HUDEP-2 (cell line): ENCODE measurements around the gene ZDHHC14.

Source experiments
- DNase-seq, 76 experiments: peaks; one replicate each; lab custom pipeline; 2025; ENCODE audit not compliant: unreplicated experiment in 76 of 76; lab: John Stamatoyannopoulos, UW

ZDHHC14 gene

DNA sequence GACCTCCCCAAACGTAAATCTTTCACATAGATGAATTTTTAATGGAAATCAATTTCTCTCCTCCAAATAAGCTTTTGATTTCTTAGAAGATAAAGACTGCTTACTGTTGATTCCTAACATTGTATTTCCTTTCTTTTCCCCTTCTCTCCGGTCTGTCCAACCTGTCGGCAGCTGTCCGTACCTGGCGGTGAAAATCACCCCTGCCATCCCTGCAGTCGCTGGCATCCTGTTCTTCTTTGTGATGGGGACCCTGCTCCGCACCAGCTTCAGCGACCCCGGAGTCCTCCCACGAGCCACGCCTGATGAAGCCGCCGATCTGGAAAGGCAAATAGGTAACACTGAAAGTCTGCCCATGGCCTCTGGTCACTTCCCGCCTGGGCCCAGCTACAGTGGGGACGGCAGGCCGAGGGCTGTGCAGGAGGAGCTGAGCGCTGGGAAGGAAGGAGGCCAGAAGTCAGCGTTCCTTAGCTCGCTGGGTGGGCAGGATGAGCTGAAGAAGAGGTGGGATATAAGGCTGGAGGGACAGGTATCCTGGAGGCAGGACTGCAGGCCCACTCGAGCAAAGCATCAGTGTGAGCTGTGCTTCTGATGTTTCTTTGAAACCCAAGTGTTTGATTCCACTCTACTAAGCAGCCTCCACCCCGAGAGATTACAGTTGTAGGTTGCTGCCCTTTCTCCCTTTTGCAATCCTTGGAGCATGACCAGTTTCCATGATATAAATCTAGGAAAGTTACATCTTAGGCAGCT lies 161.6 kb downstream of the ZDHHC14 start:
- no peak for DNase-seq

DNA sequence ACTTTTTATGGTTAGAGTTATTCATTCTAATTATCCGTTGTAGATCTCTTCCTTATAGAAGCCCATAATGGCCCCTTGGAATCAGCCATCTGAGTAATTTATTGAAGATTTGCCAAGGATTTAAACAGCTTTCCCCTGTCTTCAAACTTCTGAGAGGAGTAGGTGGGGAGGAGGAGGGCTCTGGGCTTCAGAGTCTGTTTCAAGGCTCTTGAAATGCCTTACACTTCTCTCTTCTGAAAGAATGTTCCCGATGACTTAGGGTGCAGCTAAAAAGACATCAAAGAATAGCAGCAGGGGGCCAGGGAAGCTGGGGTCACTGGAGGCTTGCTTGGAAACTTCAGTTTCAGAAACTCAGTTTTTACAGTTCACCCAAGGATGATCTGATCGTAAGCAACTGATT lies 165.3 kb downstream of the ZDHHC14 start:
- DNase-seq, result no peak

- no peak for DNase-seq
Measured at GRCh38 chr6:157547112-157547511, 166.1 kb downstream of the ZDHHC14 start.

DNA sequence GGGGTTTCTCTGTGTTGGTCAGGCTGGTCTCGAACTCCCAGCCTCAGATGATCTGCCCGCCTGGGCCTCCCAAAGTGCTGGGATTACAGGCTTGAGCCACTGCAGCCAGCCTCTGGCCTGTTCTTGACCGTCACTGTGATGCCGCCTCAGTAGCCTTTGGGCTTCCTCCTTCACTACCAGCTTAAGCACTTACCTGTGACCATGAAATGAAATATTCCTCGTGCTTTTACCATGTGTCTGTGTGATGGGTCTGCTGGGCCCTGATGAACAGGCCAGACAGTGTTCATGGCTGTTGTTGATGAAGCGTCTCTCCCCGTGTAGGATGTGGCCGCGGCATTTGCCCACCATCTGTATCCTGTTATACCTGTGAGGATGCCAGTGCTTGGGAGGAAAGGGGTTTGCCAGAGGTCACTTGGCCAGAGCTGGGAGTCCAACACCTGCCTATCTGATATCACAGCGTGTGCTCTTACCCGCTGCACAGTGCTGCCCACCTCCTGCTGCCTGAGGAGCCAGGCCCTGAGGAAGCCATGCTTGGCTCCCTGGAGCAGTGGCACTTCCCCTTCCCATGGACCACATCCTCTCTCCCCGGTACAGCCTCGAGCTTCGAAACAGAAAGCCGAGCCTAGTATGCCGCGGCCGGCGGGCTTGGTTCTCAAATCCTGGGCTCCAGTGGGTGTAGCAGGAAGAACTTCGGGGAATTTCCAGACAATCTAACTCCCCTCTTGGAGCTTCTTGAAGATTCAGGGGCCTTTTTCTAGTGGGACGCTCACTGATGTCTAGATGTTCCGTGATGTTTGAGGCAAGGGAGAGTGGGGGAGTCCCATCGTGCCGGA lies 167.9 kb downstream of the ZDHHC14 start:
- no peak for DNase-seq

GRCh38 chr6:157549468-157549745 lies 168.4 kb downstream of the ZDHHC14 start:
- no peak for DNase-seq

- DNase-seq, result no peak
Measured at GRCh38 chr6:157550114-157550989, 169.4 kb downstream of the ZDHHC14 start.

DNA sequence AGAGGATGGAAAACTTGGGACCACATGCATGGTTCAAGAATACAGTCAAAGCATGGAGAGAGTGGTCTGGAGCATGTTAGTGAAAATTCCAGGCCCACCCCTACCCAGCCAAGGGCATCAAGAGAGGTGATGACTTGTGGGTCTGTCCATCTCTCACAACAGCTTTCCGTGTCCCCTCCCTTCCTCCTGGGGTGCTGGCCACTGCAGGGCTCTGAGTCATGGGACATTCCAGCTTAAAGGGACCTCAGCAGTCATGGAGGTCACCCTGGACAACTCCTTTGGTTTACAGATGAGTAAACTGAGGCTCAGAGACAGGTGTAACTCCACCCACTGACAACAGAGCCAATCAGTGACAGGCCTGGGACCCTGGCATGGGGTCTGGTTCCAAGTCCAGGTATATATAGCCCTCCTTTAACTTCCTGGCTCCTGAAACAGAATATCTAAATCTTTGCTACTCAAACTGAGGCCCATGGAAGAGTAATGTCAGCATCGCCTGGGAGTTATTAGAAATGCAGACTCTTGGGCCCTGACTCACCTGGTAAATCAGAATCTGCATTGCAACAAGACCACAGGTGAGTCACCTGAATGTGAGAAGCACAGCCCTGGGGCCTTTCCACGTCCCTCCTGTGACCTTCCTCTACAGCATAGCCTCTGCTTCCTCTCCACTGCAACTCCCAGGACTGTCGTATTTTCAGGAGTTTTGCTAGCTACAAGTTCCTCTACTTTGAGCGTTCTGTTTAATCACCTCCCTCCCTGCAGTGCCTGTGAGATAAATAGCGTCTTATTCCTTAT lies 170.2 kb downstream of the ZDHHC14 start:
- no peak for DNase-seq

DNA sequence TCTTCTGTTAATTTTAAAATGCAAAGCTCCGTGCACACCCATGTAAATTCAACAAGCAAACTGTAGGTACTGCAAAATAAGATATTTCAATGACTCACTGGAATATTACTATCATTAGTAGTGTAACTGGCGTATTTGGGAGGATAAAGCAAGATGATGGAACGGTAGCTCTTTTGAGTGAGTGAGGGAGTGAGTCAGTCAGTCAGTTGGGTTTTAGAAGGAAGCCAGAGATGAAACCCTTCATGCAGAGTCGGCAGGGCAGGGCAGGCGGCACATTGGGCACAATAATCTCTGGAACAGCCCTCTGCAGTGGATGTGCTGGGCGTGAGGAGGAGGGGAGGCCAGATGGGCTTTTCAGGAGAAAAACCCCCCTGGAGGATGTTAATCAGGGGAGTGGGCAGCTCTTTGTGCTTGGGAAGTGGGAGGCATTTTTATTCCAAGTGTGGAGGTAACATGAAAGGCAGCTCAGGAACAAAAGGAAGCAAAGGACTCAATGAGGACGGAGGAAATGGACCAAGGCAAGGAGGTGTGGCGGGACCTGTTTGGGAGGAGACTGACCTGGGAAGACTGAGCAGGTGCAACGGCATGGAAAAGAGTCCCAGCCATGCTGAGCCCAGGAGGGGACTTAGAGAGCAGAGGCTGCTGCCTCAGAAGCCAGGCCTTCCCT lies 171.2 kb downstream of the ZDHHC14 start:
- no peak for DNase-seq

DNA sequence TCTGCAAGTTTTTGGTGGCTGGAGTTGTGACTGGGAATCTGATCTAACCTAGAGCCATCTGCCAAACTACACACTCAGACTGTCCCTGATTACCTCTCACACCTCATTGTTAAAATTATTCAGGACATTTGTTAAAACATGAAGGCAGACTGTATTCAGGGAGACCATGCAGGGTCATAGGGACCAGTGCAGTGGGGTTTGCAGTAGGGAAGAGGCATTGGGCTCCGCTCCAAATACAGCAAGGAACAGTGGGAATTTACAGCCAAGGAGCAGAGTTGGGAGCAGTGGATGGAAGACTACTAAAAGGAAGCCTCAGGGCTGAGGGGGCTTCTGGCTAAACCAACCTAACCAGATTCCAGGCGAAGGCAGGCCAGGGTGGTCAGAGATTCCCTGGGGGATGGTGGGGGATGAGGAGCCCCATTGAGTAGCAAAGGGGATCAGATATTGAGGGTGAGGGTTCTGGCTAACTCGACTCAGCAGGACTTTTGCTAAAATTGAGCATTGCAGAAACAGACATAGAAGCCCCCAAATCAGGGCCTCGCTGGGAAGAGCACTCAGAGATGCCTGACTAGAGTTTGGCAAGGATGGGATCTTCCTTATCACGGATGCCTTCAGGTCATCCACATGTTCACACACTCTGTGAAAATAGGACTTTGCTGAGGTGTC lies 172.0 kb downstream of the ZDHHC14 start:
- DNase-seq, result no peak

- no peak for DNase-seq
Measured at GRCh38 chr6:157554747-157555146, 173.8 kb downstream of the ZDHHC14 start.

- DNase-seq, result no peak
Measured at GRCh38 chr6:157555455-157556143, 174.6 kb downstream of the ZDHHC14 start.

GRCh38 chr6:157556144-157556645 lies 175.2 kb downstream of the ZDHHC14 start:
- DNase-seq, result no peak

DNA sequence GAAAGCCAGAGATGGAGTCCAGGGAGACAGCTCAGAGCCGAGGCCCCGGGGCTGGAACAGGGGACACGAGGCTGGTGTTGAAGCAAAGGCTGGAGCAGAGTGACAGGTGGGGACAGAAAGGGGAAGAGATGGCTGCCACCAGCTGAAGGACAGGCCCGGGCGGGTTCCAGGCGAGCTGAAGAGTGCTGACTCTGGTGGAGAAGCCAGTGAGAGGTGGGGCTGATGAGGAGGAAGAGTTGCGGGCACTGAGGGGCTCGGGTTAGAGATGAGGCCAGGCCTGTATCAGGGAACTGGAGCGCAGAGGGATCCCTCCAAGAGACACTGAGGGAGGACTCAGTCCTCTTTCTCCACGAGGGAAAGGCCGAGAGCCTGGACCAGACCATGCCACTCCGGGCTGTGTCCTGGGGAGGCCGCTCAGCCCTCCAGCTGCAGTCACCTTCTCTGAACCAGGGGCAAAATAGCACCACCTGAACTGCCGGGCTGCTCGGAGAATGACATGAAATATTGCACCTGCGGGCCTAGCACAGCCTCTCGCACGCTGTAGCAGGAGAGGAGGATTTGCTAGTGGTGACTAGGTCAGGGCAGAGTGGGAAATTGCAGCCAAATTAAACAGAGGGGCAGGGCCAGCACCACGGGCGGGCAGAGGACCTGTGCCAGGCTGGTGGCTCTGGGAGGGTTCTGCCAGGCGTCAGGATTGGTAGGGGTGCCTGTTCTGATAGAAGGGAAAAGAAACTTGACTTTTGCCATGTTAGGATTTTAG lies 175.9 kb downstream of the ZDHHC14 start:
- no peak for DNase-seq

- no peak for DNase-seq
Measured at GRCh38 chr6:157557559-157557958, 176.6 kb downstream of the ZDHHC14 start.

- DNase-seq, result no peak
Measured at GRCh38 chr6:157558049-157558448, 177.1 kb downstream of the ZDHHC14 start.

DNA sequence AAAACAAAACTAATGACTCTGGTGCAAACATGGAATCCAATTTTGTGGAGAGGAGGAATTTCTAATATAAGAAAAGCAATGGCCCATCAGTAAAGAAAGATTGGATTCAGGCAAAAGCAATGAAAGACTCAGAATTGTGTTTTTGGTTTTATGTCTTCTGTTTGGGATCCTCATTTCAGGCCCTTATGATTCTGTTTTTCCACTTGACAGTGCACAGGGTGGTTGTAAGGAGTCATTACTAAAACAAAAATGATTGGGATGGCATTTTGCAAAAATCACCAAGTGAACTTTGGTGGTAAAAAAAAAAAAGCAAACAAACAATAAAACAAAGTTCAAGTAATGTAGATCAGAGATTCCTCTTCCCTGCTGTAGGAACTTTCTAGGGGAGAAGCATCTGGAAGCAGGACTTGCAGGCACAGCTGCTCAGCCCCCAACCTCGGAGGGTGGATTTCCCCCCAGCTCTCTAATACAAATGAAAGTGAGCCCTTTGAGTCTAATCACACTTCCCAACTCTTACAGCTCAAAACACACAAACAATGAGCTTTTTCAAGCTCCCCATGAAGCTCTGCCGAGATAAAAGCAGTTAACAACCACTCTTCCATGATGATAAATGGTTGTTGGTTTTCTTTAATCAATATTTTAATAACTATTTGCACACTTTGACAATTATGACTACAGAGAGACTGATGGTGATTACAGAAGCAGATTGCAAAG lies 177.7 kb downstream of the ZDHHC14 start:
- no peak for DNase-seq

DNA sequence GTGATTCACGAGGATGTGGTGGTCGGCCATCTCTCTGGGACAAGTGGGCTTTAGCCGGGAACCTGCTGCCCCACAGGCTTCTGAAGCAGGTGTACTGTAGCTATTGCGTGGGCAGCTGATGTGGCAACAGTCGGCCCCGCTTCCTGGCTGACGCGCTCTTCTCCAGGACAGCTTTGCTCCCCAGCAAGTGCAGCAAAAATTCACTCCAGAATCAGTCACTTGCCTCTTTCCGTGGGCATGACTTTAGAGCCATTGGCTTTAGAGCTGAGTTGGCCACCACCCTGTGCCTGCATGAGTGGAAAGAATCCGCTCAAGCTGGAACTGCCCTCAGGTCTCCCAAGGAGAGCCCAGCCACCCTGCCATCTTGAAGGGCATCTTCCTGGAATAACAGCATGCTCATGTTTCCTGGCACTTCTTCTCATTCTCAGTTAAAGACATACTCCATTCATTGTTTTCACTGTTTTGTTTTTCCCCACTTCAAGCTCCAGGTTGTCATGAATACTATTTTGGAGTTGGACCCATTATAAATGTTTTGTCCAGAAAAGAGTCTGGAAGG lies 178.3 kb downstream of the ZDHHC14 start:
- no peak for DNase-seq
